ENCODE measurements around the gene CEP192. TPM values are rescaled to one million over a fixed set of nuclear protein-coding genes. Genes with fewer than 3 reads are reported as not detected.
A peak's percentile ranks its signal among the peaks of the same experiment; 100 is the strongest.

CEP192 gene
- total and polyA plus RNA-seq, 2 of the 13 experiments (the other 11 are each of a cell fraction or from before 2014, with no cell fraction given) = 15.3 to 24.7 TPM

DNA sequence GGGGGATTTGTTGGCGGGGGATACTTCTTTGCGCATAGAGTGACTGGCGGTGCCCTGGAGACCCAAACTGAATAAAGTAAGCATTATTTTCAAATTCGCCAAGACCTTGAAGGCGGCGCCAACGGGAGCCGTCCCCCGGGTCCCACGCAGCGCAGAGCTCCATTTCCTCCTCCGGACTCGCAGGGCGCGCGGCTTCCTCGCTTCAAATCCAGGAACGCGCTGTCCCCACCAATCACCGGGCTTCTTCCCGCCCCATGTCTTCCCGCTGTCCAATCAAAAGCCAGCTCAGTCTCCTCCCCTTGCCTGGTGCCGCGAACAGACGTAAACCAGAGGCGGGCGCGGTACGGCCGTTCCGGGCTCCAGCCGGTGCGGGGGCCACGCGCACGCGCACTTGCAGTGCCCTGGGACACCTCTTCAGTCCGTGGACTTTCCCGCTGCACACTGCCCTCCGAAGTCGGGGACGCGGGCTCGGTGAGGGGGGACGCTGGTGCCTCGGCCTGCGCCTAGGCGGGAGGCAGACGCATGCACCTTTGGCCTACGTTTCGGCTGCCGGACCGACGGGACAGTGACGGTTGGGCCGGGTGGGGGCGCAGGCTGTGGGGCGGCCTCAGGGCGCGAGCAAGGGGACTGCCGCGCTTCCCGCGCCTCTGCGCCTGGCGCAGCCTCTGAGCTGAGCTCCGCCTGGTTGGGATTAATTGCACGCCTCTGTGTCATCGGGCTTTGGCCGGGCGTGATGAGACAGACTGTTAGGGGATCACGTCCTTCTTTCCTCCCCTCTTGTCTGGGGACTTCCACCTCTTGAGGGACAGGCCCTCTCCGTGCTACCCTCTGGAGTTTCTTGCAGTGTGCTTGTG, at the start of gene CEP192 (continued):
- peak; percentile 66; the same call in 1 of the 2 replicates for TF ChIP-seq JUNB (CRISPR knock-in tag; IDR thresholded peaks at IDR 0.05; ENCODE audit: borderline replicate concordance)
- TF ChIP-seq RNF2 (conservative IDR thresholded peaks at IDR 0.05; ENCODE audit: low read depth) = 0 out of 2 replicates have a peak, but pooled peaks have one; percentile 29
- no peak for TF ChIP-seq NBN (conservative IDR thresholded peaks at IDR 0.05)
- TF ChIP-seq, protein P1, sequence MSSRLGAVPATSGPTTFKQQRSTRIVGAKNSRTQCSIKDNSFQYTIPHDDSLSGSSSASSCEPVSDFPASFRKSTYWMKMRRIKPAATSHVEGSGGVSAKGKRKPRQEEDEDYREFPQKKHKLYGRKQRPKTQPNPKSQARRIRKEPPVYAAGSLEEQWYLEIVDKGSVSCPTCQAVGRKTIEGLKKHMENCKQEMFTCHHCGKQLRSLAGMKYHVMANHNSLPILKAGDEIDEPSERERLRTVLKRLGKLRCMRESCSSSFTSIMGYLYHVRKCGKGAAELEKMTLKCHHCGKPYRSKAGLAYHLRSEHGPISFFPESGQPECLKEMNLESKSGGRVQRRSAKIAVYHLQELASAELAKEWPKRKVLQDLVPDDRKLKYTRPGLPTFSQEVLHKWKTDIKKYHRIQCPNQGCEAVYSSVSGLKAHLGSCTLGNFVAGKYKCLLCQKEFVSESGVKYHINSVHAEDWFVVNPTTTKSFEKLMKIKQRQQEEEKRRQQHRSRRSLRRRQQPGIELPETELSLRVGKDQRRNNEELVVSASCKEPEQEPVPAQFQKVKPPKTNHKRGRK (CRISPR knock-in tag; IDR thresholded peaks at IDR 0.05) = peak; percentile 51; the same call in 1 of the 2 replicates
- peak; percentile 82; the same call in 1 of the 2 replicates for TF ChIP-seq ZNF235 (CRISPR knock-in tag; IDR thresholded peaks at IDR 0.05; ENCODE audit: borderline replicate concordance)
- TF ChIP-seq ZNF547 (CRISPR knock-in tag; IDR thresholded peaks at IDR 0.05) = peak; percentile 82; the same call in 1 of the 2 replicates
- no peak for TF ChIP-seq ZNF616 (CRISPR knock-in tag; IDR thresholded peaks at IDR 0.05; ENCODE audit: low read depth)
- TF ChIP-seq ELF1 (CRISPR knock-in tag; IDR thresholded peaks at IDR 0.05) = peak; percentile 88
- no peak for TF ChIP-seq MEIS2 (CRISPR knock-in tag; IDR thresholded peaks at IDR 0.05)
- no peak for TF ChIP-seq ZNF549 (CRISPR knock-in tag; IDR thresholded peaks at IDR 0.05)
- peak; percentile 94 for TF ChIP-seq FOXM1 (CRISPR knock-in tag; IDR thresholded peaks at IDR 0.05)
- TF ChIP-seq, protein P2, sequence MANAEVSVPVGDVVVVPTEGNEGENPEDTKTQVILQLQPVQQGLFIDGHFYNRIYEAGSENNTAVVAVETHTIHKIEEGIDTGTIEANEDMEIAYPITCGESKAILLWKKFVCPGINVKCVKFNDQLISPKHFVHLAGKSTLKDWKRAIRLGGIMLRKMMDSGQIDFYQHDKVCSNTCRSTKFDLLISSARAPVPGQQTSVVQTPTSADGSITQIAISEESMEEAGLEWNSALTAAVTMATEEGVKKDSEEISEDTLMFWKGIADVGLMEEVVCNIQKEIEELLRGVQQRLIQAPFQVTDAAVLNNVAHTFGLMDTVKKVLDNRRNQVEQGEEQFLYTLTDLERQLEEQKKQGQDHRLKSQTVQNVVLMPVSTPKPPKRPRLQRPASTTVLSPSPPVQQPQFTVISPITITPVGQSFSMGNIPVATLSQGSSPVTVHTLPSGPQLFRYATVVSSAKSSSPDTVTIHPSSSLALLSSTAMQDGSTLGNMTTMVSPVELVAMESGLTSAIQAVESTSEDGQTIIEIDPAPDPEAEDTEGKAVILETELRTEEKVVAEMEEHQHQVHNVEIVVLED (CRISPR knock-in tag; IDR thresholded peaks at IDR 0.05; ENCODE audit: borderline replicate concordance) = peak; percentile 91
- TF ChIP-seq TARDBP (CRISPR knock-in tag; IDR thresholded peaks at IDR 0.05) = peak; percentile 30; the same call in 1 of the 2 replicates
- peak; percentile 60; the same call in 1 of the 2 replicates for TF ChIP-seq GATA4 (IDR thresholded peaks at IDR 0.05; ENCODE audit: borderline replicate concordance, low read depth)
- TF ChIP-seq SRSF9 (IDR thresholded peaks at IDR 0.05; ENCODE audit: borderline replicate concordance, insufficient read depth, low read depth, low read length, poor library complexity, severe bottlenecking) = no peak
- TF ChIP-seq KAT2B (IDR thresholded peaks at IDR 0.05; ENCODE audit: borderline replicate concordance, low read depth, low read length) = no peak
- TF ChIP-seq ZNF333 (CRISPR knock-in tag; IDR thresholded peaks at IDR 0.05; ENCODE audit: borderline replicate concordance) = no peak; the same call in 1 of the 2 replicates
- peak; percentile 91 for TF ChIP-seq ZNF724P (CRISPR knock-in tag; IDR thresholded peaks at IDR 0.05; ENCODE audit: borderline replicate concordance)
- TF ChIP-seq ZNF382 (CRISPR knock-in tag; IDR thresholded peaks at IDR 0.05; ENCODE audit: borderline replicate concordance) = no peak
- TF ChIP-seq, protein P3, sequence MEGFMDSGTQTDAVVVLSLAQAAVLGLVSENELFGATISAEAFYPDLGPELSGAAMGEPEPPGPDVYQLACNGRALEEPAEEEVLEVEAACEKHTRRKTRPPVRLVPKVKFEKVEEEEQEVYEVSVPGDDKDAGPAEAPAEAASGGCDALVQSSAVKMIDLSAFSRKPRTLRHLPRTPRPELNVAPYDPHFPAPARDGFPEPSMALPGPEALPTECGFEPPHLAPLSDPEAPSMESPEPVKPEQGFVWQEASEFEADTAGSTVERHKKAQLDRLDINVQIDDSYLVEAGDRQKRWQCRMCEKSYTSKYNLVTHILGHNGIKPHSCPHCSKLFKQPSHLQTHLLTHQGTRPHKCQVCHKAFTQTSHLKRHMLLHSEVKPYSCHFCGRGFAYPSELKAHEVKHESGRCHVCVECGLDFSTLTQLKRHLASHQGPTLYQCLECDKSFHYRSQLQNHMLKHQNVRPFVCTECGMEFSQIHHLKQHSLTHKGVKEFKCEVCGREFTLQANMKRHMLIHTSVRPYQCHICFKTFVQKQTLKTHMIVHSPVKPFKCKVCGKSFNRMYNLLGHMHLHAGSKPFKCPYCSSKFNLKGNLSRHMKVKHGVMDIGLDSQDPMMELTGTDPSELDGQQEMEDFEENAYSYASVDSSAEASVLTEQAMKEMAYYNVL (CRISPR knock-in tag; IDR thresholded peaks at IDR 0.05; ENCODE audit: borderline replicate concordance) = peak; percentile 93
- peak; percentile 86; the same call in 1 of the 2 replicates for TF ChIP-seq ZNF224 (CRISPR knock-in tag; IDR thresholded peaks at IDR 0.05)
- peak; percentile 47; the same call in 1 of the 2 replicates for TF ChIP-seq ZBTB34 (CRISPR knock-in tag; IDR thresholded peaks at IDR 0.05)

All from HepG2 (cell line).